NCI-H1436 (cell line): ENCODE results near the gene SCAPER.

Experiments
- DNase-seq: peaks from one replicate; lab custom pipeline; 2025; lab: John Stamatoyannopoulos, UW

The SCAPER gene

DNA sequence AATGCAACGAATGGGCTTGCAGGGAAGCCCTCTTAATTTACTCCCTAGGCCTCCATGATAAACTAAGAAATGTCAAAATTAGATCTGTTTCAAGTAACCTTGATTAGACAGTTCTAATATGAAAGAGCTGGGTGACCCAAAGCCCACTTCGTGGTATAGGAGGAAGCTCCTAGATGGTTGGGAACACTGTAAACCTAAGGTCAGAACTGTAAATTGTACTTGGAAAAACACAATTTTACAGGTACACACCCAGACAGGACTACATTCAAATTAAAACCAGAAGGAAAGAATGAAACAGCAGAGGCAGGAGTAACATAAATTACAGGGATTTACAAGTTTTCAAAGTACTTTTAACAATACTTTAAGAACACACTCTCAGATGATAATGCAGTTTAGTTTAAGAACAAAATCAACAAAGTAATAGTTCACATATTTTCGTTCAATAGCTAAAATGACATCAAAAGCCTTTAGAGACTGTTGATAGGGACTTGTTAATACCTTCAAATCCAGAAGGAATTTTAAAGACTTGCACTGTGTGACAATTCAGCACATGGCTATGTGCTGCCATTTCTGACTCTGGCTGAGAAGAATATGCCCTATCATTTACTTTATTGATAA lies 550.2 kb downstream of the SCAPER start:
- DNase-seq: no peak

DNA sequence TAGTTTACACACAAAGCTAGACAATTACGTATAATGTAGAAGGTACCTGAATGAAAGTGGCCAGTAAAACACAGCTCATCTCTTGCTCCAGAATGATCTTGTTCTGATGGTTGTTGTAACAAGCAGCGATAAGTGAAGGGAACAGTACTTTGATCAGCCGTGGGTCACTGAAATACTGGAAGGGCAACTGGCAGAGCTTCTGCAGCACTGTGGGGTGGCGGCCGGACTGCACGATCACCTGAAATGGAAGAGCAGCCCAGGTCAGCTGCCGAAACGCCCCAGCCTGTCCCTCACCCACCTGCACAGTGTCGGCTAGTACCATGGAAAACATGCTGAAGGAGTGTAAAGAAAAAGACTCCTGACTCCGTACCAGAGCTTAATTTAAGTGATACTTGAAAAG lies 551.2 kb downstream of the SCAPER start:
- no peak for DNase-seq

DNA sequence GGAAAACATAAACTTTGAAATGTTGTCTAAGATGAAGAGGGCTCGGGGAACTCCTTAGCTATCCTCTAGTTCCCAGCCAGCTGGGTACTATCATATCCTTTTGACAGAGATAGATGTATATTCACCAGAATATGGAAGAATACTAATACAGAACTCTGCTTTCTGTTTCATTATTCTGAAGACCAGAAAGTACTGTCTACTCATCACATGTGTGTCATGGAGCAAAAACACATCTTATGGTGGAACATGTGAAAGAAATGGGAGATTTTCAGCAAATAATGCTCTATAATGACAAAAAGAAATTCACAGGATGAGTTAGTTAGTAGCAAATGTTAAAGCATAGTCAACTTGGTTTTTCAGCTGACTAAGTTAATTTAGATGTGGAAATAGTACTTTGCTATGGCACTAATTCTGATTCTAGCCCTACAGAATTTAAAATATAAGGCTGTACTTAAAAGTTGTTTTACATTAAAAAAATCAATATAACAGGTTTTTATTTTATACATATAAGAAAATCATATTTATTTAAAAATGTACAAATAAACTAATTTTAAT lies 552.0 kb downstream of the SCAPER start:
- no peak for DNase-seq

DNA sequence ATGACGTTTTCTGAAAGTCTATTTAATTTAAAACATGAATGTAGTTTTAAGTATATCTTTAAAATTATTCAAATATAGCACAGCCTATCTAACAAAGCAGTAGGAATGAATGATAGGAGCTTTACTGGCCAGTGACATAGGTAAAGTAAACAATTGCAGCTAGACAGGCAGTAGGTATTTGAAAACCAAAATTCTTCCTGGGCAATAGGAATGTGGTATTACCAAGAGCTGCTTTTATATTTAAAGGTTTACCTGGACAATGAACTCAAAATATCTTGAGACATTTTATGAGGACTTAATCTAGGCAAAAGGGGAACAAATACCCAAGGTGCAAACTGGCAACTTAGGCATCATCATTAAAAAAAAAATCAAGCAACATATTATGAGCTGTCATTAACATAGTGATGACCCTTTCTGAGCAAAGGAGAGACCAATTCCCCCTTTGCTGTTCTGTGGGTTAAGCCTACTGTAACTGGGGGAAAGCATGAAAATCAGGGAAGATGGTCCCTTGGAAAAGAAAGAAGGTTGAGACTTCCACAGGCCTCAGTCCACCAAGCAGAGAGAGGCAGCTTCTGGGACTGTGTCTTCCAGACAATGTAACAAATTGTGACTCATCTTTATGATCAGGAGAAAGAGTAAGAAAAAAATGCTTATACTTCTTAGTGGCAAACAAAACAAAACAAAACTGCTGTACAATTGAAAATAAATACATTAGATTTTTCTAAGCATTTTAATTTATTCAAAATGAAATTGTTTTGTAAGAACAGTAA lies 555.7 kb downstream of the SCAPER start:
- no peak for DNase-seq

DNA sequence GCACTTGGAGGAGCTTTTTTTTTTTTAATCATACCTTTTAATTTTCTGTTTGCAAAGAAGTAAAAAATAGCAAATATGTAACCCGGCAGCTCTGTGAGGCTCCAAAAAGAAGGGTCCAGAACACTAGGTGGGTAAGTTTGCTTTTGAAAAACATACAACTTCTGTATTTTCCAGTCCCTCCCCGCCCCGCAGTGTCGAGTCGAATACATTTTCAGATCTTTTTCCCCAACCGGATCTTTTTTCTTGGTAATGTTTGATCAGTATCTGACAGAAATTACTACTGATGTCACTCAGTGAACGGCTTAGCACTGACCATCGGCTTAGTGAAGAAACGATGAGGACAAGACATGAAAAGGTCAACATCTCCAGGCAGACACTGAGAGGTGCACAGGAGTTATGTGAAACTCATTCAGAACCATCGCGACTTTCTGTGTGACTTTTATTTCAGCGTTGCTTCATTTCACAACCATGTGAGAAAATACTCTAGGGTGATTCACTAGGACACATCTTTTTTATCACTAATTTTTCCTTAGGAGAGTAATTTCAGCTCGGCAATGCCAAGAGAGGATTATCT lies 557.6 kb downstream of the SCAPER start:
- no peak for DNase-seq

DNA sequence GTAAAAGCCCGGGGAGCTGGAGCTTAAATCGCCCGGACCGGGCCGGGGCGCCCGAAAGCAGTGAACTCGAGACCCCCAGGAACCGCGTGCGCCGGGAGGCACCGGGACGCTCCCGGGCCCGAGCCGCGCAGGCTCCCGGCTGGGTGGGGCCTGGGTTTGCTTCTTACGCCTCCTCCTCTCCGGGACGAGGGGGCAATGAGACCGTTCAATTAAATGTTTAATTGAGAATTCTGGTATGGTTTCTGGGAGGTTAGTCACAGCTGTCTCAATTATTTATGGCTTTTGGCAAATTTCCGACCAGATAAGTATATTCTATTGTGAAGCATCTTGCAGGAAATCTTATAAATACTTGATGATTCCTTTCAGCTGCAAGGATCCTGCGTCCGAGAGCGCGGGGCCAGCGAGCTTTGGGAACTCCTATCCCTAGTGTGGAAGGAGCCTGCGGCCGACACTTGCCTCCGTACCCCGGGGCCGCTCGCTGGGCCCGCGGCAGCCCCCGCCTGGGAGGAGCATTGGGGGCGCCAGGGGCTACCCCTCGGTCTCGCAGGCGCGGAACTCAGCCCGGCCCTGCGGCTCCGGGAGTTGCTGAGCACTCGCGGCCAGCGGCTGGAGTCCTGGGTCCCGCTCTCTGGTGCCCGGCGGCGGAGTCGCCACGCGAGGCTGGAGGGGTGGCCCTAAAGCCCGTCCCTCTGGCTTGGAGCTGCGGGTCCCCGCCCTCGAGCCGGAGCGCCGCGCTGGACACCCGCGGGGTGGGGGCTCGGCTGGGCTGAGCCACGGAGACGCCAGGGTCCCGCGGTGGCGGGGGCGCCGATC lies 558.3 kb downstream of the SCAPER start:
- DNase-seq: no peak

DNA sequence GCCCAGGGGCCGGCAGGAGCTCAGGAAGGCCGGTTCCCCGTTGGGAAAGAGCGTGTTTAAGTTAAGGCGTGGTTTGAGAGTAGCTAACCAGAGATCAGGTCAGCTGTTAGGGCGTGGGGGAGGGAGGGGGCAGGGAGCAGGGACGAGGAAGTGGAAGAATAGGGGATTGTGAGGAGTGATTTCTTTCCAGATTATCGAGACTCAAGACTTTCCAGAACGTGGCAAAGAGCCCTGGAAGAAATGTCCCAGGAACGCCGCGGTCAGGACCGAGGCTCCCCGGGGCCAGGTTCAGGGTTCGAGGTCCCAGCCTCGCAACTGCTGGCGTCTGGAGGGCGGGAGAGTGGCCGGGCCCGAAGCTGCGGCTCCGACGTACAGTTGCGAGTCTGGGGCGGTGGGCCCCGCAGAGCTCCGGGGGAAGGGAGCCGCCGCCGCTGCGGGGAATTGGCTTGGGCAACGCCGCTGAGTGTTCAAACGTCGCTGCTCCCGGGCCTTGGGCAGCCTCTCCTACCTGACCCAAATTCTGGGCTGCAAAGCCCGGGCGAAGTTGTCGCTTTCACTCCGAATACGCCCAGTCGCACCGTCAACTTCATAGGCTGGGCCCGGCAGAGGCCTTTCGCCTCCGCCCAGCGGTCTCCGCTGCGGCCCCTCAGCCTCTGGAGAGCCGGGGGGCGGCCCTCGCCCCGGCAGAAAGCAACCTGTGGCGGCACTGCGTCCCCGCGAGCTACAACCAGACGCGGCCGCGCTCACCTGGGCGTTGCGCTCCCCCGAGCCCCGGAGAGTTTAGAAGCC lies 559.1 kb downstream of the SCAPER start:
- DNase-seq: no peak

DNA sequence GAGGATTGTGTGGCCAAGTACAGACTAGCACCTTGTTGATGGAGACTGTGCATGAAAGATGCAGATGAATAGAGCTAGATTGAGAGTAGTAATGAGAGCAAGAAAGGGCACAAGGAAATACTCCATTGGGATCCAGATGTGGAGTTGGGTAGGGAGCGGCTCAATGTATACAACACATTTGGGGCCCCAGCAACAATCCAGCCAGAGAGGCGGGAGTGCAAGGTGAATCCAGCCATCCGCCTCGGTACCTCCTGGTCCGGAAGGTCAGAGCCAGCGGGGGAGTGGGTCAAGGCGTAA lies 559.6 kb downstream of the SCAPER start:
- DNase-seq: no peak

DNA sequence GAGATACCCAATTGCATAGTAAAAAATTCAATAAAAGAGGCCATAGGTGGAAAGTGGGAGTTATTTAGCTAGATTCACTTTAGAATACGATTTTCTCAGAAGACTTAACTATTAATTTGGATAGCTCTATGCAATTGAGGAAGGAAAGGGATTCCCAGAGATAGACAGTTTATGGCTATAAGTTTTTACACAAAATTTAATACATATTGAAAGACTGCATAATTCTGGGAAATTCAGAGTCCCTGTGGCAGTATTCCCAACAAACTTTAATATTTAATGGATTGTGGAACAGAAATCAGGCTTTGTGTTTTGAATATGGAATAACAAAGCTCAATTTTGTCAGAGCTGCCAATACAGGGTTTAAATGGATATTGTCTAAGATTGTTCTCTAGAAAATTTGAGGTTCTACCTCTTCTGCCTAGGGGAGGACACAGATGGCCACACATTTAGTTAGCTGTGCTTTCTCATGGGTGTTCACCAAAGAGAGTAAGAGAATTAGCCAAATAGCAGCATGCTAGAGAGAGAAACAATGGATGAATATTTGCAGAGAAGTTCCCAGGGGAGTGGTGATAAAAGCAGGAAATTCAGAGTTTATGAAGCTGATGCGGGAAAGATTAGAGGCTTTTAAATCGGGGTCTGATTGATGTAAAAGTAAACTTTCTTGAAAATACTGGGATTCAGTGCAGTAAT lies 560.1 kb downstream of the SCAPER start:
- peak; percentile 7 for DNase-seq

DNA sequence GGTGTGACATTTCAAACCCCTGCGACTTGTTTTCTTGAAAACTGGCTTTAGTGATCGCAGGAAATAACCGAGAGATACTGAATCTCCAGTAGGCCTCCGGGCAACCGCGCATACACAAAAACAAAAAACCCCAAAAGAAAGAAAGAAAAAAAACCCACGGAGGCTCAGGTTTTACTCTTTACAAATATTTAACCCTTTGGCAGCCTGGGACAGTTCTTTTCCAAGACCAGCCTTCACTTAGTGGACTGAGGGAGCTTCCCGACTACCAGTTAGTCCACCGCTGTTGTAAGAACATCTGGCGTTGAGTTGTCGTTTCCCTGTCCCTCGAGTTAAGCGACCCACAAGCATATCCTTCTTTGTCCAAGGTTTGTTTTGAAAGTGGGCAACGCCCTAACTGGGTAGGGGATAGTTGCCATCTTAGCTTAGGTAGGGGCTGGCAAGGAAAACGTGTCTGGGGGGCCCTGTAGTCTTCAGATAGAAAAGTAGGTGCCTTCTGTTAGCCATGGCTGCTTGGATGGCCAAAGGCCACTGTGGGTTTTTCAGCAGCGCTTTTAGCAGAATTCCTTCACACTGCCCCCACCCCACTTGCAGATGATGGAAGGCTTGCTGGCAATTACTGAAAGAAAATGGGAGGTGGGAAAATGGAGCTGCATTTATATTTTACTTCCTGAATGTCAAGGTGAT lies 561.7 kb downstream of the SCAPER start:
- no peak for DNase-seq

DNA sequence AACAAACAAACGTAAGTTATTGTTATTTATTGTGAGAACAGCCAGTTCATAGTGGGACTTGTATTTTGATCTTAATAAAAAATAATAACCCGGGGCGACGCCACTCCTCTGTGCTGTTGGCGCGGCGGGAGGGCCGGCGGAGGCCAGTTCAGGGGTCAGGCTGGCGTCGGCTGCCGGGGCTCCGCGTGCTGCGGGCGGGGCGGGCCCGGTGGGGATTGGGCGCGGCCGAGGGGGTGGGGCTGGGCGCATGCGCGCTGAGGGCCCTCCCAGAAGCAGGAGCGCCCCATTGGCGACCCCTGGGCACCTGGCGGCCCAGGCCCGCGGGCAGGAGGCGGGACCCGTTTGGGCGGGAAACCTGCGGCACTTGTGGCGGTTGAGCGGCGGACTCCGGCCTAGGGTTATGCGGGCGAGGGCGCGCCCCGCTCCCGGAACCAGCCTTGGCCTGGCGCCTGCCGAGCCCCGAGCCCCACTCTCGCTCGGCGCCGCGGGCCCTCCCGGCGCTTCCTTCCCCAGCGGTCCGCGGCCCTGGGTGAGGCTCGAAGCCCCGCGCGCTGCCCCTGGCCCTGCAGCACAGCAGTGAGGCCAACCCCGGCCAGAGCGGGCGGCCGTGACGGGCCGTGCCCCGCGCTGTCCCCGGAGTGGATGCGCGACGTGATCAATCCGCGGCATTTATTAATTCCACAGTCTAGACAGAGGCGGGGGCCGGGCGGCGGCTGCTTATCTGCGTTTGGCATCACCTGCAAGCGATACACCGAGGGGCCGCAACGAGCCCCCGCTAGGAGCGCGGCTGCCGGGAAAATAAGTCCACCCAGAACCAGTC lies 562.5 kb downstream of the SCAPER start:
- DNase-seq: no peak

DNA sequence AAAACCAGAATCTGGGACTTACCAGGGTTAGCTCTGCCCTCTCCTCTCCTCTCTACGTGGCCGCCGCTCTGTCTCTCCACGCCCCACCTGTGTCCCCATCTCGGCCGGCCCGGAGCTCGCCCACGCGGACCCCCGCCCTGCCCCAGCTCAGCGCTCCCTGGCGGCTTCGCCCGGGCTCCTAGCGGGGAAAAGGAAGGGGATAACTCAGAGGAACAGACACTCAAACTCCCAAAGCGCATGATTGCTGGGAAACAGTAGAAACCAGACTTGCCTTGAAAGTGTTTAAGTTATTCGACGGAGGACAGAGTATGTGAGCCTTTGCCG lies 563.1 kb downstream of the SCAPER start:
- no peak for DNase-seq

DNA sequence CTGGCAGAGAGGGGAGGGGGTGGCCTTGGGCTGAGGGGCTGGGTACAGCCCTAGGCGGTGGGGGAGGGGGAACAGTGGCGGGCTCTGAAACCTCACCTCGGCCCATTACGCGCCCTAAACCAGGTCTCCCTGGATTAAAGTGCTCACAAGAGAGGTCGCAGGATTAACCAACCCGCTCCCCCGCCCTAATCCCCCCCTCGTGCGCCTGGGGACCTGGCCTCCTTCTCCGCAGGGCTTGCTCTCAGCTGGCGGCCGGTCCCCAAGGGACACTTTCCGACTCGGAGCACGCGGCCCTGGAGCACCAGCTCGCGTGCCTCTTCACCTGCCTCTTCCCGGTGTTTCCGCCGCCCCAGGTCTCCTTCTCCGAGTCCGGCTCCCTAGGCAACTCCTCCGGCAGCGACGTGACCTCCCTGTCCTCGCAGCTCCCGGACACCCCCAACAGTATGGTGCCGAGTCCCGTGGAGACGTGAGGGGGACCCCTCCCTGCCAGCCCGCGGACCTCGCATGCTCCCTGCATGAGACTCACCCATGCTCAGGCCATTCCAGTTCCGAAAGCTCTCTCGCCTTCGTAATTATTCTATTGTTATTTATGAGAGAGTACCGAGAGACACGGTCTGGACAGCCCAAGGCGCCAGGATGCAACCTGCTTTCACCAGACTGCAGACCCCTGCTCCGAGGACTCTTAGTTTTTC lies 563.6 kb downstream of the SCAPER start:
- DNase-seq: peak; percentile 81

DNA sequence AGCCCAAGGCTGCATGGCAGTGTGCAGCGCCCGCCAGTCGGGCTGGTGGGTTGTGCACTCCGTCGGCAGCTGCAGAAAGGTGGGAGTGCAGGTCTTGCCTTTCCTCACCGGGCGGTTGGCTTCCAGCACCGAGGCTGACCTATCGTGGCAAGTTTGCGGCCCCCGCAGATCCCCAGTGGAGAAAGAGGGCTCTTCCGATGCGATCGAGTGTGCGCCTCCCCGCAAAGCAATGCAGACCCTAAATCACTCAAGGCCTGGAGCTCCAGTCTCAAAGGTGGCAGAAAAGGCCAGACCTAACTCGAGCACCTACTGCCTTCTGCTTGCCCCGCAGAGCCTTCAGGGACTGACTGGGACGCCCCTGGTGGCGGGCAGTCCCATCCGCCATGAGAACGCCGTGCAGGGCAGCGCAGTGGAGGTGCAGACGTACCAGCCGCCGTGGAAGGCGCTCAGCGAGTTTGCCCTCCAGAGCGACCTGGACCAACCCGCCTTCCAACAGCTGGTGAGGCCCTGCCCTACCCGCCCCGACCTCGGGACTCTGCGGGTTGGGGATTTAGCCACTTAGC lies 564.3 kb downstream of the SCAPER start:
- peak; percentile 56 for DNase-seq

DNA sequence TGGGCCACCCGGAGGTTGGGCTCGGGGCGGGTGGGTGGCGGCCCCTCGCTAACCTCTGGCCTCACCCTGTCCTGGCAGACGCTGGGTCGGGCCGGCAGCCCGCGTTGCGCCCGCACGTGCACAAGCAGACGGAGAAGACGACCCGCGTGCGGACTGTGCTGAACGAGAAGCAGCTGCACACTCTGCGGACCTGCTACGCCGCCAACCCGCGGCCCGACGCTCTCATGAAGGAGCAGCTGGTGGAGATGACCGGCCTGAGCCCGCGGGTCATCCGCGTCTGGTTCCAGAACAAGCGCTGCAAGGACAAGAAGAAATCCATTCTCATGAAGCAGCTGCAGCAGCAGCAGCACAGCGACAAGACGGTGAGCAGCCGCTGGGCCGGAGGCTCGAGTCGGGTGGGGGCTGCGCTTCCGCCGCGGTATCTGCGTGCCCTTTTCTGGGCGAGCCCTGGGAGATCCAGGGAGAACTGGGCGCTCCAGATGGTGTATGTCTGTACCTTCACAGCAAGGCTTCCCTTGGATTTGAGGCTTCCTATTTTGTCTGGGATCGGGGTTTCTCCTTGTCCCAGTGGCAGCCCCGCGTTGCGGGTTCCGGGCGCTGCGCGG lies 564.8 kb downstream of the SCAPER start:
- DNase-seq: no peak

DNA sequence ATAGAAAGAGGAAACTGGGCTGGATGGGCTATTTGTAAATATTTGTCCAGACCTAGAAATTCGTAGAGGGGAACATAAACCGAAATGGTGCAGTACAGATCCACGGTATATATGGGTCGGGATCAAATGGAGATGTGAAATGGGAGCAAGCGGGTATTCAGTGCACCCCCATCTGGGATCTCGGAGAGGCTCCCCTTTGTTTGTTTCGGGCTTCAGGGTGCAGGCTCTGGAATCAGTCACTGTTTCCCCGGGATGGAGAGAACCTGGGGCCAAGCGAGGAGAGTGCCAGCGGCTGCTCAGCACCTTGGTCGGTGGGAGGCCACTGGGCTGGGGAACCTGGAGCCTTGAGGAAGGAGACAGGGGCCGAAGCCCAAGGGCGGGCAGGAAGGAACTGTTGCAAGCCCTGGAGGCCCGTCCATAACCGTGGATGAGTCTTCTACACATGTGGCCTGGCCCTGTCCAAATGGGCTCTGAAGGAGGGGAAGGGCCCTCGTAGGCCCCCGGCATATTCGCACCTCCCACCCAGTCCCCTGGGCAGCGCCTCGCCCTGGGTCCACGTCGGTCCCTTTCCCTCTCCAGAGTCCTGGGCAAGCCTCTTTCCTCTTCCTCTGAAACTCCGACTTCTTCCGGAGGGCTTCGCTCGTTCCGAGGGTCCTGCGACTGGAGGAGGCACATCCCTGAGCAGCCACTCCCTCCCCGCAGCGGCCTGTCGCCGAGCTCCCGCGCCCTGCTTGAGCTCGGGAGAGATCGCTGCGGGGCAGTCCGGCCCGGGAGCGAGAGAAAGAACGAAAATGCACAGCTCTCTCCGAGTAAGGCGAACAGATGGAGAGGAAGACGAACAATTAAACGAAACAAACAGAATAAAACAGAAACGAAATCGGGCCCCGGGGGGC lies 565.6 kb downstream of the SCAPER start:
- no peak for DNase-seq
